SK-N-SH treated with all-trans-retinoic acid at 6 μM for 48 hours (cell line): Measurements from ENCODE around the gene TSPAN3.

Source experiments
- ATAC-seq: fragments of 200-7000 bp; cut with Tn5 transposase; 3 replicates; pipeline ENCODE4 v1.9.1; 2020; ENCODE audit warnings: mild to moderate bottlenecking, moderate library complexity
- ARNTL ChIP-seq: fragments of 450-650 bp; formaldehyde crosslinking; IDR thresholded peaks from 2 replicates; pipeline ENCODE4 v1.5.0; 2020; ENCODE audit warnings: low read depth, mild to moderate bottlenecking, moderate library complexity, borderline replicate concordance
- BACH2 ChIP-seq: fragments of 250-450 bp; sonication (Bioruptor Pico); IDR thresholded peaks from 2 replicates; pipeline ENCODE4 v1.9.0; 2021; ENCODE audit warnings: mild to moderate bottlenecking, borderline replicate concordance
- CREB5 ChIP-seq: fragments of 250-450 bp; sonication (Bioruptor Pico); IDR thresholded peaks from 2 replicates; pipeline ENCODE4 v1.5.1; 2020; ENCODE audit warnings: low read depth, mild to moderate bottlenecking, moderate library complexity
- CSDC2 ChIP-seq: fragments of 250-450 bp; sonication (Bioruptor Pico); IDR thresholded peaks from 2 replicates; pipeline ENCODE4 v1.5.0; 2020; ENCODE audit warnings: mild to moderate bottlenecking, moderate library complexity
- CSRNP3 ChIP-seq: fragments of 250-450 bp; sonication (Bioruptor Pico); IDR thresholded peaks from 2 replicates; pipeline ENCODE4 v1.5.1; 2021; ENCODE audit warnings: mild to moderate bottlenecking, moderate library complexity
- ESRRG ChIP-seq: fragments of 250-450 bp; sonication (Bioruptor Pico); IDR thresholded peaks from 2 replicates; pipeline ENCODE4 v1.6.1; 2021; ENCODE audit warnings: mild to moderate bottlenecking
- GLIS3 ChIP-seq: fragments of 250-450 bp; sonication (Bioruptor Pico); IDR thresholded peaks from 2 replicates; pipeline ENCODE4 v1.5.0; 2020; ENCODE audit warnings: mild to moderate bottlenecking, moderate library complexity
- ISL1 ChIP-seq: fragments of 250-450 bp; sonication (Bioruptor Pico); IDR thresholded peaks from 2 replicates; pipeline ENCODE4 v2.1.2; 2022; ENCODE audit warnings: mild to moderate bottlenecking, moderate library complexity
- OSR1 ChIP-seq: fragments of 250-450 bp; sonication (Bioruptor Pico); IDR thresholded peaks from 2 replicates; pipeline ENCODE4 v1.8.0; 2022; ENCODE audit warnings: moderate library complexity, mild to moderate bottlenecking, inconsistent platforms
- PATZ1 ChIP-seq: fragments of 250-450 bp; sonication (Bioruptor Pico); IDR thresholded peaks from 2 replicates; pipeline ENCODE4 v1.8.0; 2020; ENCODE audit warnings: mild to moderate bottlenecking, moderate library complexity, borderline replicate concordance
- POU6F1 ChIP-seq: fragments of 250-450 bp; sonication (Bioruptor Pico); IDR thresholded peaks from 2 replicates; pipeline ENCODE4 v1.8.0; 2021; ENCODE audit warnings: low read depth, mild to moderate bottlenecking, moderate library complexity, borderline replicate concordance
- PPARA ChIP-seq: fragments of 250-450 bp; sonication (Bioruptor Pico); IDR thresholded peaks from 2 replicates; pipeline ENCODE4 v1.5.0; 2020; ENCODE audit warnings: mild to moderate bottlenecking, borderline replicate concordance
- RARB ChIP-seq: fragments of 250-450 bp; sonication (Bioruptor Pico); IDR thresholded peaks from 2 replicates; pipeline ENCODE4 v1.8.0; 2021; ENCODE audit warnings: mild to moderate bottlenecking, moderate library complexity
- SNAI2 ChIP-seq: fragments of 250-450 bp; sonication (Bioruptor Pico); IDR thresholded peaks from 2 replicates; pipeline ENCODE4 v1.5.0; 2020; ENCODE audit warnings: mild to moderate bottlenecking, moderate library complexity
- TCF4 ChIP-seq: fragments of 250-450 bp; sonication (Bioruptor Pico); IDR thresholded peaks from 2 replicates; pipeline ENCODE4 v1.8.0; 2021; ENCODE audit warnings: mild to moderate bottlenecking, moderate library complexity, borderline replicate concordance
- TOX ChIP-seq: fragments of 250-450 bp; sonication (Bioruptor Pico); IDR thresholded peaks from 2 replicates; pipeline ENCODE4 v1.8.0; 2021; ENCODE audit warnings: mild to moderate bottlenecking, moderate library complexity, borderline replicate concordance
- ZC3H10 ChIP-seq: fragments of 250-450 bp; sonication (Bioruptor Pico); IDR thresholded peaks from 2 replicates; pipeline ENCODE4 v1.5.1; 2021; ENCODE audit warnings: mild to moderate bottlenecking, moderate library complexity
- ZFP3 ChIP-seq: fragments of 250-450 bp; sonication (Bioruptor Pico); IDR thresholded peaks from 2 replicates; pipeline ENCODE4 v1.5.0; 2020; ENCODE audit warnings: mild to moderate bottlenecking, moderate library complexity
- ZFP30 ChIP-seq: fragments of 450-650 bp; formaldehyde crosslinking; IDR thresholded peaks from 2 replicates; pipeline ENCODE4 v1.5.0; 2022; ENCODE audit warnings: mild to moderate bottlenecking, moderate library complexity
- ZNF565 ChIP-seq: fragments of 450-650 bp; formaldehyde crosslinking; conservative IDR thresholded peaks from 2 replicates; pipeline ENCODE4 v1.5.0; 2020; ENCODE audit warnings: low read depth, mild to moderate bottlenecking, moderate library complexity
- ZNF70 ChIP-seq: fragments of 450-650 bp; formaldehyde crosslinking; IDR thresholded peaks from 2 replicates; pipeline ENCODE4 v1.5.0; 2020; ENCODE audit warnings: mild to moderate bottlenecking, moderate library complexity
- ZNF8 ChIP-seq: fragments of 450-650 bp; formaldehyde crosslinking; IDR thresholded peaks from 2 replicates; pipeline ENCODE4 v1.5.0; 2020; ENCODE audit warnings: mild to moderate bottlenecking, moderate library complexity

The TSPAN3 gene

GRCh38 chr15:77096138-77096537, 25.2 kb upstream of the TSPAN3 start:
- no peak for ATAC-seq
- TF ChIP-seq ZFP3 (CRISPR knock-in tag), result no peak
- TF ChIP-seq ESRRG, result no peak
- TF ChIP-seq BACH2 (CRISPR knock-in tag), result no peak
- no peak for TF ChIP-seq RARB (CRISPR knock-in tag)
- TF ChIP-seq ZC3H10 (CRISPR knock-in tag), result no peak
- no peak for TF ChIP-seq ZFP30 (CRISPR knock-in tag)
- TF ChIP-seq ZNF70 (CRISPR knock-in tag), result no peak
- TF ChIP-seq PPARA, result no peak
- no peak for TF ChIP-seq CREB5
- no peak for TF ChIP-seq TCF4
- no peak for TF ChIP-seq GLIS3 (CRISPR knock-in tag)
- TF ChIP-seq CSRNP3, result no peak
- no peak for TF ChIP-seq ARNTL
- no peak for TF ChIP-seq CSDC2 (CRISPR knock-in tag)
- TF ChIP-seq ISL1 (CRISPR knock-in tag), result no peak

- no peak for ATAC-seq
- no peak for TF ChIP-seq SNAI2 (CRISPR knock-in tag)
- TF ChIP-seq TOX, result no peak
- no peak for TF ChIP-seq OSR1
- TF ChIP-seq PATZ1, result no peak
- no peak for TF ChIP-seq BACH2 (CRISPR knock-in tag)
- no peak for TF ChIP-seq ZNF8 (CRISPR knock-in tag)
- no peak for TF ChIP-seq PPARA
- no peak for TF ChIP-seq RARB (CRISPR knock-in tag)
- TF ChIP-seq ESRRG, result no peak
These were observed 23.6 kb upstream of the TSPAN3 start for GRCh38 chr15:77094397-77095030.

- TF ChIP-seq ZNF70 (CRISPR knock-in tag) (no peak), ZNF8 (CRISPR knock-in tag) (no peak), GLIS3 (CRISPR knock-in tag) (no peak), ESRRG (no peak), CREB5 (no peak), ZNF565 (CRISPR knock-in tag) (no peak), CSRNP3 (no peak)
- no peak for ATAC-seq
These were observed 22.5 kb upstream of the TSPAN3 start for GRCh38 chr15:77093436-77093835.

GRCh38 chr15:77091097-77091496, 20.2 kb upstream of the TSPAN3 start:
- ATAC-seq, result no peak
- no peak for TF ChIP-seq ISL1 (CRISPR knock-in tag)
- no peak for TF ChIP-seq OSR1
- TF ChIP-seq ESRRG, result no peak
- no peak for TF ChIP-seq TCF4
- no peak for TF ChIP-seq POU6F1 (CRISPR knock-in tag)
- no peak for TF ChIP-seq GLIS3 (CRISPR knock-in tag)
- no peak for TF ChIP-seq ZC3H10 (CRISPR knock-in tag)
- TF ChIP-seq ARNTL, result no peak
- no peak for TF ChIP-seq RARB (CRISPR knock-in tag)
- TF ChIP-seq PATZ1, result no peak
- no peak for TF ChIP-seq ZFP3 (CRISPR knock-in tag)
- TF ChIP-seq CSRNP3, result no peak
- no peak for TF ChIP-seq SNAI2 (CRISPR knock-in tag)
- TF ChIP-seq BACH2 (CRISPR knock-in tag), result no peak
- TF ChIP-seq TOX, result no peak
- no peak for TF ChIP-seq PPARA
